ENCODE data around the gene HDAC3. TPM values are rescaled to one million over a fixed set of nuclear protein-coding genes. Genes with fewer than 3 reads are reported as not detected.

Gene HDAC3
- total RNA-seq, 1 experiment from 2014 or later: 91.9 TPM

GRCh38 chr5:141590127-141590526 is 46.5 kb downstream of the HDAC3 start:
- Histone ChIP-seq H4K20me1 (ENCODE audit: insufficient read depth) (peaks cover 8% of the 10 kb centered on the region; the same call in 1 of the 2 replicates), H3K4me3 (replicated peaks in 1 of 2; ENCODE audit: low read depth in 1 of 2, low read length in 2 of 2) (no peak overlapping the region), H3K4me1 (ENCODE audit: control insufficient read depth in 1 of 2, insufficient read depth in 2 of 2, low read length in 2 of 2) (no peaks in the 10 kb centered on the region), H3K9me2 (ENCODE audit: insufficient read depth) (no peaks in the 10 kb centered on the region), H3K9ac (ENCODE audit: low read length) (no peak overlapping the region), H3K79me2 (ENCODE audit: insufficient read depth, low read length) (peaks cover 88% of the 10 kb centered on the region), H2AFZ (ENCODE audit: low read depth, low read length, poor library complexity, severe bottlenecking) (no peak overlapping the region), H3K27me3 (ENCODE audit: insufficient read depth, low read length) (no peaks in the 10 kb centered on the region), H3K27ac (ENCODE audit: low read depth, low read length) (no peak overlapping the region), H3K4me2 (ENCODE audit: low read length) (no peak overlapping the region), H3K9me3 (ENCODE audit: control insufficient read depth in 1 of 2, insufficient read depth in 1 of 2, low read depth in 1 of 2, low read length in 2 of 2) (no peaks in the 10 kb centered on the region), H3K36me3 (ENCODE audit: control insufficient read depth in 1 of 2, insufficient read depth in 2 of 2, low read length in 2 of 2) (peaks cover 11 to 23% of the 10 kb centered on the region in 2 experiments; a peak in 3 of 4 replicates)
- DNase-seq (ENCODE audit: low read depth, low spot score) (no peak), ATAC-seq (no peak)
- ChIA-PET RAD21 (ENCODE audit: low non-redundant PET in 1 of 2, low total read pairs in 2 of 2, uncharacterized antibody in 2 of 2, unreplicated experiment in 2 of 2) (interaction anchor here in 1 of 2 experiments (0.6 kb wide), 1 partner anchor 391 kb away, joined by 5 read pairs; no protein-coding TSS in a partner anchor), POLR2A (no interaction called here), CTCF (no interaction called here)
- intact Hi-C loops (cut with micrococcal nuclease): no loop called here
- TF ChIP-seq ZFX (IDR thresholded peaks at IDR 0.05) (no peak), ELF1 (IDR thresholded peaks at IDR 0.05; ENCODE audit: borderline replicate concordance, low read depth) (no peak), SIN3A (IDR thresholded peaks at IDR 0.05; ENCODE audit: low read depth) (no peak), CTCF (IDR thresholded peaks at IDR 0.05 in 2 of 3, conservative IDR thresholded peaks at IDR 0.05 in 1 of 3; ENCODE audit: borderline replicate concordance in 1 of 3, insufficient read depth in 1 of 3, low read depth in 2 of 3, low read length in 2 of 3) (no peak)
- BruUV-seq (replicated peaks): no TSS peak

GRCh38 chr5:141586246-141586645 is 50.4 kb downstream of the HDAC3 start:
- Histone ChIP-seq H3K9me3 (ENCODE audit: control insufficient read depth in 1 of 2, insufficient read depth in 1 of 2, low read depth in 1 of 2, low read length in 2 of 2) (no peaks in the 10 kb centered on the region), H3K9me2 (ENCODE audit: insufficient read depth) (no peaks in the 10 kb centered on the region), H3K4me1 (ENCODE audit: control insufficient read depth in 1 of 2, insufficient read depth in 2 of 2, low read length in 2 of 2) (no peaks in the 10 kb centered on the region), H3K27me3 (ENCODE audit: insufficient read depth, low read length) (no peaks in the 10 kb centered on the region), H3K9ac (ENCODE audit: low read length) (no peak overlapping the region), H3K27ac (ENCODE audit: low read depth, low read length) (no peak overlapping the region), H4K20me1 (ENCODE audit: insufficient read depth) (no peaks in the 10 kb centered on the region), H2AFZ (ENCODE audit: low read depth, low read length, poor library complexity, severe bottlenecking) (no peak overlapping the region), H3K36me3 (ENCODE audit: control insufficient read depth in 1 of 2, insufficient read depth in 2 of 2, low read length in 2 of 2) (peaks cover 27 to 40% of the 10 kb centered on the region in 2 experiments), H3K4me2 (ENCODE audit: low read length) (no peak overlapping the region), H3K79me2 (ENCODE audit: insufficient read depth, low read length) (peaks cover 55% of the 10 kb centered on the region), H3K4me3 (replicated peaks in 1 of 2; ENCODE audit: low read depth in 1 of 2, low read length in 2 of 2) (no peak overlapping the region)
- BruUV-seq (replicated peaks): no TSS peak
- TF ChIP-seq JUND (IDR thresholded peaks at IDR 0.05): no peak
- no peak for TF ChIP-seq ZNF274 (IDR thresholded peaks at IDR 0.05; ENCODE audit: low read depth, low read length)
- no peak for TF ChIP-seq SRF (IDR thresholded peaks at IDR 0.05; ENCODE audit: low read depth)
- no peak for TF ChIP-seq SIN3A (IDR thresholded peaks at IDR 0.05; ENCODE audit: low read depth)
- TF ChIP-seq ZFX (IDR thresholded peaks at IDR 0.05): no peak
- TF ChIP-seq CEBPB (IDR thresholded peaks at IDR 0.05; ENCODE audit: low read depth): no peak
- TF ChIP-seq RAD21 (IDR thresholded peaks at IDR 0.05; ENCODE audit: low read depth): no peak
- no peak for TF ChIP-seq ATF3 (IDR thresholded peaks at IDR 0.05)
- TF ChIP-seq MAX (IDR thresholded peaks at IDR 0.05): no peak
- TF ChIP-seq POLR2AphosphoS5 (IDR thresholded peaks at IDR 0.05; ENCODE audit: low read depth, low read length): no peak
- TF ChIP-seq CTCF (IDR thresholded peaks at IDR 0.05 in 2 of 3, conservative IDR thresholded peaks at IDR 0.05 in 1 of 3; ENCODE audit: borderline replicate concordance in 1 of 3, insufficient read depth in 1 of 3, low read depth in 2 of 3, low read length in 2 of 3): no peak
- no peak for TF ChIP-seq TCF7L2 (IDR thresholded peaks at IDR 0.05; ENCODE audit: borderline replicate concordance, extremely low read depth, insufficient read depth, insufficient read length)
- CTCF ChIA-PET: no interaction called here
- POLR2A ChIA-PET: no interaction called here
- intact Hi-C loops (cut with micrococcal nuclease): no loop called here
- RAD21 ChIA-PET (ENCODE audit: low non-redundant PET in 1 of 2, low total read pairs in 2 of 2, uncharacterized antibody in 2 of 2, unreplicated experiment in 2 of 2): no interaction called here
- ATAC-seq (no peak), DNase-seq (ENCODE audit: low read depth, low spot score) (no peak)
